ENCODE measurements around the gene PSMD12. TPM values are rescaled to one million over a fixed set of nuclear protein-coding genes. Genes with fewer than 3 reads are reported as not detected.
"Not testable (repeated sequence)": the region's sequence is repeated elsewhere in the genome, so short reads cannot be mapped to it uniquely, and the experiment has no call there.

The PSMD12 gene
- total RNA-seq, 2 donors from 2014 or later: 20.0 to 31.1 TPM

DNA sequence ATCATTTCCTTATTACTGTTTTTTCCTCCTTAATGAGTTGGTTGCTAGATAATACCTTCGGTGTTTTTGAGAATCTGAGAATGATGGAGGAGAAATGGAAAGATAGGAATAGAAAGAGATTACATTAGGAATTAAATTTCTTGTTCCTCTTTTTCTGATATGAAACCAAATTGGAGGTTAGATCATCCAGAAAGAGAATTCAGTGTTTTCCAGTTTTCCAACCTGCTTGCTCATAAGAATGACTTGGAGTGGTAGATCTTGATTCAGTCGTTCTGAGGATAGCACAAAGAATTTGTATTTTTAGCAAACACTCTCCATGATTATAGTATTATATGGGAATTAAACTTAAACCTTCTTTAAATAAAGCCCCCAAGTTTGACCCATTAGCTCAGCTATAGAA is 46.6 kb upstream of the PSMD12 start:
- Histone ChIP-seq H3K4me3 (no peak overlapping the region), H3K36me3 (no peaks in the 10 kb centered on the region), H3K27ac (no peak overlapping the region), H3K27me3 (no peaks in the 10 kb centered on the region), H3K4me1 (peaks cover 0 to 20% of the 10 kb centered on the region in 2 donors), H3K9me3 (no peaks in the 10 kb centered on the region)
- TF ChIP-seq, protein P1, sequence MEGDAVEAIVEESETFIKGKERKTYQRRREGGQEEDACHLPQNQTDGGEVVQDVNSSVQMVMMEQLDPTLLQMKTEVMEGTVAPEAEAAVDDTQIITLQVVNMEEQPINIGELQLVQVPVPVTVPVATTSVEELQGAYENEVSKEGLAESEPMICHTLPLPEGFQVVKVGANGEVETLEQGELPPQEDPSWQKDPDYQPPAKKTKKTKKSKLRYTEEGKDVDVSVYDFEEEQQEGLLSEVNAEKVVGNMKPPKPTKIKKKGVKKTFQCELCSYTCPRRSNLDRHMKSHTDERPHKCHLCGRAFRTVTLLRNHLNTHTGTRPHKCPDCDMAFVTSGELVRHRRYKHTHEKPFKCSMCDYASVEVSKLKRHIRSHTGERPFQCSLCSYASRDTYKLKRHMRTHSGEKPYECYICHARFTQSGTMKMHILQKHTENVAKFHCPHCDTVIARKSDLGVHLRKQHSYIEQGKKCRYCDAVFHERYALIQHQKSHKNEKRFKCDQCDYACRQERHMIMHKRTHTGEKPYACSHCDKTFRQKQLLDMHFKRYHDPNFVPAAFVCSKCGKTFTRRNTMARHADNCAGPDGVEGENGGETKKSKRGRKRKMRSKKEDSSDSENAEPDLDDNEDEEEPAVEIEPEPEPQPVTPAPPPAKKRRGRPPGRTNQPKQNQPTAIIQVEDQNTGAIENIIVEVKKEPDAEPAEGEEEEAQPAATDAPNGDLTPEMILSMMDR (IDR thresholded peaks at IDR 0.05): no peak
- DNase-seq (ENCODE audit: low spot score): no peak

DNA sequence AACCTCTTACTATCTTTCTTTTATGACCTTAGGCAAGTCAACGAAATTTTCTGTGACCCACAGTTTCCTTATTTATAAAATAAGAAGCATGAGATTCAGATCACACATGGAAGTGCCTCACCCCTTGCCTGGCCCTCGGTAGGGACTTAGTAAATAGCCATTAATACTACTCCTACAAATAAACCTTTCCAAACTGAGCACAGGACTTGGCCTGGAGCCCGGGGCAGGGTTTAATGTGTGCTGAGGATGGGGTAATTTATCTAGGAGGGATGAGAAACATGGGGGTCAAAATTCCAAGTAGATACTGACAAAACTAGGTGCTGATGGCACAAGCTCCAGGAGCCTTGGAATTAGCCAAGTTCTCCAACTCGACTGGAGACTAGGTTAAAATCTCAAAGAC is 45.7 kb upstream of the PSMD12 start:
- DNase-seq (ENCODE audit: low spot score): no peak
- no peak overlapping the region for H3K4me3 ChIP-seq
- TF ChIP-seq, protein P1 (IDR thresholded peaks at IDR 0.05): no peak

DNA sequence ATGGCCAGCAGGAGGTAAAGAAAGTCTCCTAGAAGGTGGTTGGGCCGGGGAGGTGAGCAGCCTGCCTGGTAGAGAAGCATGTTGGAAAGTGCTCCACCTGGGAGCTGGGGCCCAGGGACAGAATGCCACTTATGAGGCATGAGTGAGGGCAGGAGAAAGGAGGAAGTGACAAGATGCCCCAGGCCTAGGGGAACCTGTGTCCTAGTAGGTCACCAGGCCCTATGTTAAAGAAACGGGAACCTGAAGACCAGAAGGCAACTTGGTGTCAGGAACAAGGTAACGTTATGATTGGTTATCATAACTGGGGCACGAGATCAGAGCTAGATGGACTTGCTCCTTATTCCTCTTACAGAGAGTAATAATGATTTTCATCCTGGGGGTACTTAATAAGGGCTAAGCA is 45.0 kb upstream of the PSMD12 start:
- no peaks in the 10 kb centered on the region for H3K36me3 ChIP-seq
- H3K4me3 ChIP-seq: no peak overlapping the region
- H3K27ac ChIP-seq: no peak overlapping the region
- no peak for DNase-seq (ENCODE audit: low spot score)
- H3K9me3 ChIP-seq: no peaks in the 10 kb centered on the region
- H3K27me3 ChIP-seq: no peaks in the 10 kb centered on the region
- H3K4me1 ChIP-seq: peaks cover 0 to 20% of the 10 kb centered on the region in 2 donors
- TF ChIP-seq, protein P1 (IDR thresholded peaks at IDR 0.05): no peak

More for the DNA sequence above, 45.7 kb upstream of the PSMD12 start:
- no peaks in the 10 kb centered on the region for H3K27me3 ChIP-seq
- peaks cover 0 to 20% of the 10 kb centered on the region in 2 donors for H3K4me1 ChIP-seq
- no peaks in the 10 kb centered on the region for H3K36me3 ChIP-seq
- no peaks in the 10 kb centered on the region for H3K9me3 ChIP-seq
- no peak overlapping the region for H3K27ac ChIP-seq

DNA sequence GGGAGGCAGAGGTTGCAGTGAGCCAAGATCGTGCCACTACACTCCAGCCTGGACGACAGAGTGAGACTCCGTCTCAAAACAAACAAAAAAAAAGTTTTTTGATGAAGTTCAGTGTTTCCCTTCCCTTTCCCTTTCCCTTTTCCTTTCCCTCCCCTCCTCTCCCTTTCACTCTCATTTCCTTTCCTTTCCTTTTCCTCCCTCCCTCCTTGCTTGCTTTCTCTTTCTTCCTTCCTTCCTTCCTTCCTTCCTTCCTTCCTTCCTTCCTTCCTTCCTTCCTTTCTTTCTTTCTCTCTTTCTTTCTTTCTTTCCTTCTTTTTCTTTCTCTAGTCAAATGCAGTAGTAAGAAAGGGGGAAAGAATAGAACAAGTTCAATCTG is 42.1 kb upstream of the PSMD12 start:
- not testable (repeated sequence) for H3K9me3 ChIP-seq; DNase-seq (ENCODE audit: low spot score); H3K4me3 ChIP-seq; H3K27me3 ChIP-seq; H3K36me3 ChIP-seq; H3K27ac ChIP-seq
- peaks cover 0 to 20% of the 10 kb centered on the region in 2 donors for H3K4me1 ChIP-seq

DNA sequence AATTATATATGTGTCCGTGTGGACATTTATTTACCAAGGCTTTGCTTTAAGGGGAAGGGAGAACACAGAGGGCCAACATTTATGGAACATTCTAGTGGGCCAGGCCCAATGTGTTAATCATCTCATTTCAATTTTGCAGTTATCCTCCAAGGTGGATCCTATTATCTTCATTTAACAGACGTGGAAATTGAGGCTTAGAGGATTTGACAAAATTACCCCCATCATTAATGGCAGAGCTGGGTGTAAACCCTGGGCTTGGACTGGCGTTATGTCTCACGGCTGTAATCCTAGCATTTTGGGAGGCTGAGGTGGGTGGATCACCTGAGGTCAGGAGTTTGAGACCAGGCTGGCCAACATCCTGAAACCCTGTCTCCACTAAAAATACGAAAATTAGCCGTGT is 37.1 kb upstream of the PSMD12 start:
- Histone ChIP-seq H3K4me1 (peaks cover 0 to 17% of the 10 kb centered on the region in 2 donors), H3K9me3 (no peaks in the 10 kb centered on the region), H3K27ac (no peak overlapping the region), H3K4me3 (no peak overlapping the region), H3K36me3 (no peaks in the 10 kb centered on the region), H3K27me3 (no peaks in the 10 kb centered on the region)
- TF ChIP-seq, protein P1 (IDR thresholded peaks at IDR 0.05): no peak
- DNase-seq (ENCODE audit: low spot score): no peak

DNA sequence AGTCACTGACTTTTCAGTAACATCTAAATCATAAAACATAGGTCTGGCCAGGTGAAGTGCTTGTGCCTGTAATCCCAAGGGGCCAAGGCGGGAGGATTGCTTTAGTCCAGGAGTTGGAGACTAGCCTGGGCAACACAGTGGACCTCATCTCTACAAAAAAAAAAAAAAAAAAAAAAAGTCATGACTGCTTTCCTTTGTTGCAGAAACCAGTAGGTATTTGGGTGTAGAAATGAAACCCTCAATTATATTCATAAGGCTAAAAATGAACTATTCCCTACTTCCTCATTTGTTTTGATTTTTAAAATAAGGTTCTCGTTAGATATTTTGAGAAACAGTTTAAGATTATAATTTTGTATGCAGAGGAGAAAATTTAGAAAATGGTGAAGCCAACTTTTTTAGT is 36.7 kb upstream of the PSMD12 start:
- peaks cover 0 to 17% of the 10 kb centered on the region in 2 donors for H3K4me1 ChIP-seq
- no peaks in the 10 kb centered on the region for H3K36me3 ChIP-seq
- H3K27ac ChIP-seq: no peak overlapping the region
- no peaks in the 10 kb centered on the region for H3K27me3 ChIP-seq
- no peak for DNase-seq (ENCODE audit: low spot score)
- TF ChIP-seq, protein P1 (IDR thresholded peaks at IDR 0.05): no peak
- H3K4me3 ChIP-seq: no peak overlapping the region
- no peaks in the 10 kb centered on the region for H3K9me3 ChIP-seq
